Measurements from ENCODE around the gene EHD4.

Gene EHD4

DNA sequence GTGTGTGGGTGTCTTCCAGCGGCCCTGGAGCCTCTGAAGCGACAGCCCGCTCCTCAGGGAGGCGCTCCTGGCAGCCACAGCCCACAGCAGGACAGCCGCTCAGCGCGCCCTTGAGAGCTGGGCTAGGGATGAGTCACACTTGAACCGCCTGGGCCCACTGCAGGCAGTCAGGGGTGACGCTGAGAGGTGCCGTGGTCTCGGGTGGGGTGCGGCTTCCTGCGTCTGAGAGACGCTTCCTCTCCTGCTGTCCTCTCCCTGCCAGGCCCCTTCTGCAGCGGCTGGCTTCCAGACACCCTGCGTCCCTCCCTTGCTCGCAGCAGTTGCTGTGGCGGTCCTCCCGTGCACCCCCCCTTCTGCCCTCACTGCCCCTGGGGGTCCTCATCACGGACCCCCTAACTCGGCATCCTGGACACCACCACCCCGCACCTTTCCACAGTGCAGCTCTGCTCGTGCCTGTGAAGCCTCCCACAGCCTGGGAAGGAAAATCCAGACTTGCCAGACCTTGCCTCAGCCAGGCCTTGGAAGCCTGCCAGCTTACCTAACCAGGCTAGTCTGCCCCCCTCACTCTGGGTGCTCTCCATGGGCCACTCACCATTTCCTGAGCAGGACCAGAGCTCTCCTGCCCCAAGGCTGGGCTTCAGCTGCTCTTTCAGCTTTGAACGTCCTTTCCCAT lies 77.4 kb downstream of the EHD4 start:
- Histone ChIP-seq H3K9ac (ENCODE audit: low read depth, low read length) (no peak overlapping the region), H3K9me3 (ENCODE audit: control insufficient read depth, insufficient read depth, low read length) (no peaks in the 10 kb centered on the region), H3K4me1 (ENCODE audit: insufficient read depth, low read length) (peaks cover 11% of the 10 kb centered on the region; the same call in 1 of the 2 replicates), H3K36me3 (ENCODE audit: insufficient read depth, low read length) (no peaks in the 10 kb centered on the region)

DNA sequence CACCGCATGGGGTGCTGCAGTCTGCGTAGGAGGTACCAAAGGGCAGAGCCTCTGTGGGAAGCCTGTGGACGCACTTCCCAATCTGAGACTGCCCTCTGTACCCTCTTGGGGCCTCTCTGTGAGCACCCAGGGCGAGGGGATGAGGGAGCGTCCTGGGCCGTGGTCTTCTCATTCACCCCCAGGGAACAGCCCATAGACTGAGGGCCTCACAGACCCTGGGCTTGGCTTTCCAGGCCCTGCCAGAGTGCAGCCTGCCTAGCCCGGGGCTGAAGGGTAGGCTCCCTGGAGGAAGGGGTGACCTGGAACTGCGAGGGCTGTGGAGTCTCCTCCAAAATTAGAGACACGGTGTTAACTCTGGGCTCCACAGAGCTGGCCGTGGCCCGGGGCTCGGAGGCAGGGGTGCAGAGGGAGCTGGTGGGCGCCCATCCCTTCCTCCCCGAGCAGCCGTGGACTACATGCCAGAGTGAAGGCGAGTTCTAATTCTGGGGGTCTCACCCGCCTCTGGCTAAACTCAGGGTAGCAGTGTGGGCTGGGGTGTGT lies 78.0 kb downstream of the EHD4 start:
- Histone ChIP-seq H3K36me3 (ENCODE audit: insufficient read depth, low read length) (no peaks in the 10 kb centered on the region), H3K4me1 (ENCODE audit: insufficient read depth, low read length) (peaks cover 11% of the 10 kb centered on the region; the same call in 1 of the 2 replicates), H3K9ac (ENCODE audit: low read depth, low read length) (no peak overlapping the region), H3K9me3 (ENCODE audit: control insufficient read depth, insufficient read depth, low read length) (no peaks in the 10 kb centered on the region)

DNA sequence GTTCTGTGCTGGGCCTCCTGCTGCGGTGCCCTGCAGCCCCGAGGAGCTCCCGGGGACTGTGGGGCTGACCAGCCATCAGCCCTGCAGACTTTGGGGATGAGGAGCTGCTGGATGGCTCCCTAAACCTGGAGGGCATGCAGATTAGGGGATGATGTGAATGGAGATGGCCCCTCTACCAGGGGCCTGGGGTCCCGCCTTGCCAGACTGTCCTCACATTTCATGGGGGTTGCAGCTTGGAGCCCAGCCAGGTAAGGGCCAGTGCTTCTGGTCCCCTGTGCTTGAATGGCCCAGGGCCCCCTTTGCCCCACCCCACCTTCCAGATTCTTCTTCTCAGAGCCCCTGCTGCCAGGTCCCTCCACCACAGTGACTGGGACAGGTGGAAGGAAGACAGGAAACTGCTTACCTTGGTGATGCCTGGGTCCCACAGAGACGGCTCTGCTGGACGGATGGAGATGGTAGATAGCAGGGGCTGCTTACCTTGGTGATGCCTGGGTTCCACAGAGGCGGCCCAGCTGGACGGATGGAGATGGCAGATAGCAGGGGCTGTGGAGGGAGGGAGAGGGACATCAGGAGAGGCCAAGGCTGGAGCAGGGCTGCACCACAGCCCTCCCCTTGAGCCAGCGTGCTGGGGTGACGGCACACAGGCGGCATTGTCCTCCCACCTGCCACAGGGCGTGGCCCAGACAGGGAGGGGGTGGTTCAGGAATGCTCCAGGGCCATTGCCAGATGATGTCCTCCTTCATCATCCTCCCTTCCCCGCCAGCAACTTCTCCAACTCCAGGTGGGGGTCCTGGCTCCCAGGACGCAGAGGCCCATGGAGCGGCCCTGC lies 78.7 kb downstream of the EHD4 start, which contains the start of gene SPTBN5:
SPTBN5 (minus strand) TSS at position 632 of the 829 bp plus-strand sequence; CDS start at position 76, 556 bp downstream.
- no peak within 1 kb of the TSS for H3K9ac ChIP-seq (ENCODE audit: low read depth, low read length)
- H3K4me1 ChIP-seq (ENCODE audit: insufficient read depth, low read length) = peaks cover 11% of the 10 kb centered on the region; the same call in 1 of the 2 replicates
- H3K36me3 ChIP-seq (ENCODE audit: insufficient read depth, low read length) = no peaks in the 10 kb centered on the region
- no peaks in the 10 kb centered on the region for H3K9me3 ChIP-seq (ENCODE audit: control insufficient read depth, insufficient read depth, low read length)

DNA sequence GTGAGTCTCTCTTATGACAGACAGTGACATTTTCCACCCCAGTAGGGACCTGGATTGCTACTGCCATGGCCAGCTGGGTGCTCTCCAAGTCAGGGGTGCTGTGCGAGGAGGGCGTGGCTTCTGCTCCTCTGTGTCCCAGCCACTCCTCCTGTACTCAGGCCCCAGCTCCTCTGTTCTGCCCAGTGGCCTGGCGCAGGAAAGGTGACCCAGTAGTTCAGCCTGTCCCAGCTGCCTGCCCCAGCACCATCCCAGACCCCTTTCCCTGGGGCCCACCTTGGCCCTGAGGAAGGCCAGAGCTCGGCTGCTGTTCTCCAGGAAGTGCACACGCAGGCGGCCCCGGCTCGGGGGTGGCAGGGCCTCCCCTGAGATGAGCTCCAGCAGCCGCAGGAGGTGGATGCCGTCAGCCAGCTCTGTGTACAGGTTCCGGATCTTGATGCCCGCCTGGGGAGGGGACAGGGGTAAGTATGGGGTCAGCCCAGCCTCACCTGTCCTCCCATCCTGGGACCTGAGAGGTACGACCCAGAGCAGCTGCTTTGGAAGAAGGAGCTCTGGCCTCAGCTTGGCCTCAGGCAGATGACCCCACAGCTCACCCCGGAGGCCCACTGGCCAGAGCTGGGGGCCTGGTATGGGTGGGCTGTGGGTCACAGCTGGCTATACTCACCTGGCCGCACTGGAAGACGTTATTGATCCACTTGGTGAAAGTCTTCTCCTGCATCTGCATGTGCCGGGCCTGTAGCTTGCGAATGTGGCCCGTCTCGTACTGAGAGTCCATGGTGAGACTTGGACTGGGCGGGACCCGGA lies 79.5 kb downstream of the EHD4 start:
- Histone ChIP-seq H3K9me3 (ENCODE audit: control insufficient read depth, insufficient read depth, low read length) (no peaks in the 10 kb centered on the region), H3K9ac (ENCODE audit: low read depth, low read length) (no peak overlapping the region), H3K36me3 (ENCODE audit: insufficient read depth, low read length) (no peaks in the 10 kb centered on the region), H3K4me1 (ENCODE audit: insufficient read depth, low read length) (peaks cover 11% of the 10 kb centered on the region; the same call in 1 of the 2 replicates)

DNA sequence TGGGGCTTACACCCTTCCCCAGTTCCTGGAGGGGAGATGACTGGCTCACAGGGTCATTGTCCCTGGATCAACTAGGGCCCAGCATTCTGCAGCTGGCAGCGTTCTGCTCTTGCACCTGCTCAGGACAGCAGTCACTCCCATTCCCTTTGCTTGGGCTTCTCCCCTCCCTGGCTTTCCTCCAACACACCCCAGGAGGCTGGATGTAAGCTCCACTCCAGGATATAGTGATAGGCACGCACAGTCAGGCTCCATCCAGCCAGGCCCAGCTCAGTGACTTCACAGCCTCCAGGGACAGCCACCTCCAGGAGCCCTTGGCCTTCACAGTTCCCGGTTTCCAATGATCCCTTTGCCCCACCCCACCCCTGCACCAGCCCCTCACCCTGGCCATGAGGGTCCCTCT lies 80.4 kb downstream of the EHD4 start:
- Histone ChIP-seq H3K9ac (ENCODE audit: low read depth, low read length) (no peak overlapping the region), H3K36me3 (ENCODE audit: insufficient read depth, low read length) (no peaks in the 10 kb centered on the region), H3K9me3 (ENCODE audit: control insufficient read depth, insufficient read depth, low read length) (no peaks in the 10 kb centered on the region), H3K4me1 (ENCODE audit: insufficient read depth, low read length) (peaks cover 7% of the 10 kb centered on the region; the same call in 1 of the 2 replicates)

DNA sequence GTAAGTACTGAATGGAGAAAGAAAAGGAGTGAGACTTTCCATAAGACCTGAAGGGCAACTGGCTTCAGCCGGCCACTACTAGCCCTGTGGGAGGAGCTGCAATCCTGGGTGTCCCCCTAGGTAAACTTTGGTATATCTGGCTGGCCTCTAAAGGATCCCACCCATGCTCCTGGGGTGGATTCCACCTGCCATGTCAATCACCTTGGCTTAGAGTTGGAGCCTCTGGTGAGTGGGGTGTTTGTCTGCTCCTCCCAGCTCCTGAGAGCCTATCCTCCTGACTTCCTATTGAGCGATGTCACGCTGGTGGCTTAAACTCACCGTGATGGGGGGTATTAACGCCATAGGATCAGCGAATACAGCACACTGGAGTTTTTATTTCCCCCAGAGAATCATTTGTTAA lies 81.1 kb downstream of the EHD4 start:
- Histone ChIP-seq H3K36me3 (ENCODE audit: insufficient read depth, low read length) (no peaks in the 10 kb centered on the region), H3K9me3 (ENCODE audit: control insufficient read depth, insufficient read depth, low read length) (no peaks in the 10 kb centered on the region), H3K4me1 (ENCODE audit: insufficient read depth, low read length) (peaks cover 7% of the 10 kb centered on the region; the same call in 1 of the 2 replicates), H3K9ac (ENCODE audit: low read depth, low read length) (no peak overlapping the region)

DNA sequence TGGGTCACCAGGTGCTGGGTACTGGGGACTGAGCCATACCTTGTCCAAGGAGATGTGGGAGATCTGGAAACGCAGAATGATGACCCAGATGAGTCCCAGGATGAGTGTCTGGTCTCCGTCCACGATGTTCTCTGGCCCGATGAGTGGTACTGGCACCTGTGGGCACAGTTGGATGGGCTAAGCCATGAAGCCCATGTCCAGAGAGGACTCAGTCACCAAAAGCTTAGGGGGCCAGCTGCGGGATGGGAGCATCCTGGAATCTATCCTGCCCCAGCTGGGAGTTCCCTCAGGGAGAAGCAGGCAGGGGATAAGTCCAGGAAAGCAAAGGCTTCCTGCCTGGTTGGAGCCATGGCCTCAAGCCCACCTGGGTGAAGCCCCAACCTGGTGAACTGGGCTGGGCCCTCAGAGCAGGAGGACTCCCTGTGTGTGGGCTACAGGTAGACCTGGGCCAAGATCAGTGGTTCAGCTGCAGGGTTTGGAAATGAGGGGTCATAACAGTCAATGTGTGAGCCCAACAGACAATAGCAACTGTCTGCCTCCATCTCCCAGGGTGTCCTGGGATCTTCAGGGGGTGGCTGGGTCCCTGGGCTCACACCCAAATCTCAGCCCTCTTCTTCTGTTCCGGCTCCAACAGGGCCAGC lies 82.2 kb downstream of the EHD4 start:
- Histone ChIP-seq H3K9ac (ENCODE audit: low read depth, low read length) (no peak overlapping the region), H3K4me1 (ENCODE audit: insufficient read depth, low read length) (peaks cover 3% of the 10 kb centered on the region; the same call in 1 of the 2 replicates), H3K9me3 (ENCODE audit: control insufficient read depth, insufficient read depth, low read length) (no peaks in the 10 kb centered on the region), H3K36me3 (ENCODE audit: insufficient read depth, low read length) (no peaks in the 10 kb centered on the region)

DNA sequence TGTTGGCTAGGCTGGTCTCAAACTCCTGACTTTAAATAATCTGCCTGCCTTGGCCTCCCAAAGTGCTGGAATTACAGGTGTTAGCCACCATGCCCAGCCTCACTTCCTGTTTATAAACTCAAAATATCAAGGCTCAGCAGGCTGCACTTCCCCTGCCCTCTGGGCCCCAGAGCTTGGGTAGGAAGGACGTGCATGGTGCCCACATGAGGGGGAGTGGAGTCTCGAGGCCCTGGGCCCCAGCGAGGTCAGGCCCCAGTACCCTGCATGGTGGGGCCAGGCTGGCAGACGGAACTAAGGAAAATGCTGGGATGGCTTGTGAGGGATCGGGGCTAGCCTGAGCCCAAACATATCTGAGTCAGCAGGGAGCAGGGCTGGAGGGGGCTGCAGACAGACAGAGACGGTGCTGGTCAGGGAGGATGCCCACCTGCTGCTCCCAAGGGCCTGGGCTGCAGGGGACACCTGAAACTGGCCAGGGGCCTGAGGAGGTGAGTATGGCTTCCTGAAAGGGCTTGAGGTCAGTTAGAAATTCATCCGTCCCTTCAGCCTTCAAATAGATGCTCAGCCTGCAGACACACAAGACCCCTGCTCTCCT lies 83.6 kb downstream of the EHD4 start:
- Histone ChIP-seq H3K9ac (ENCODE audit: low read depth, low read length) (no peak overlapping the region), H3K4me1 (ENCODE audit: insufficient read depth, low read length) (0 out of 2 replicates have a peak, but pooled peaks cover 2% of the 10 kb centered on the region), H3K36me3 (ENCODE audit: insufficient read depth, low read length) (no peaks in the 10 kb centered on the region), H3K9me3 (ENCODE audit: control insufficient read depth, insufficient read depth, low read length) (no peaks in the 10 kb centered on the region)

DNA sequence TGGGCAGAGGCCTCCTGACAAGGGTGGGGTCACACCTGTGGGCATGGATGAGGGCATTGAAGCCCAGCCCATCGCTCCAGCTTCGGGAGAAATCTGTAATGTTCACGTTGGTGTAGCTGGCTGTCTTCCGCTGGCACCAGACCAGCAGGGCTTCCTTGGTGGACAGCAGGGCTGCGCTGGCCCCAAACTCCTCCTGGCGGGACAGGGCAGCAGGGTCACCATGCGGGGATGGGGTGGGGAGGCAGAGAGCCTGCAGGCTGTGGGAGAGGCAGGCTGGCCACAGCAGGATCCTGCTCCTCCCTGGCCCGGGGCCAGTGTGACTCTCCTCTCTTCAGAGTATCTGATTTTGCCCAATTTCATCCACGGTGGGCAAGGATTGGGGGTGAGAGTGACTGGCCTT lies 84.5 kb downstream of the EHD4 start:
- Histone ChIP-seq H3K9ac (ENCODE audit: low read depth, low read length) (no peak overlapping the region), H3K9me3 (ENCODE audit: control insufficient read depth, insufficient read depth, low read length) (no peaks in the 10 kb centered on the region), H3K4me1 (ENCODE audit: insufficient read depth, low read length) (peaks cover 3% of the 10 kb centered on the region; the same call in 1 of the 2 replicates), H3K36me3 (ENCODE audit: insufficient read depth, low read length) (no peaks in the 10 kb centered on the region)

DNA sequence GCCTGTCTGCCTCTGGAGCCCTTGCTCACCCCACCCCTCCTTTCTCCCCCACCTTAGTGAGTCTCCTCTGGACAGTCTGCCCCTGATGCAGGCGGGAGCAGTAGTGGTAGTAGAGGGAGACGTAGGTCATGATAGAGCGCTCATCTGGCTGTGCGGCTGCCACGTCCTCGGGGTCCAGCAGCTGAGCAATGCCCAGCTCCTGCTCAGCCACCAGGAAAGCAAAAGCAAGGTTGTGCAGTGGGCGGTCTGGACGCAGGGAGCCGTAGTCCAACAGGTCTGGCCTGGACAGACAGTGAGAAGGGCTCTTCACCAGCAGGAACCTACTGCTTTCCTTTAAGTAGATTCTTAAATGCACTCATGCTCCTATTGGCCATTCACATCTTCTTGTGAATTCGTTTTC lies 85.2 kb downstream of the EHD4 start:
- H3K36me3 ChIP-seq (ENCODE audit: insufficient read depth, low read length) = no peaks in the 10 kb centered on the region
- no peak overlapping the region for H3K9ac ChIP-seq (ENCODE audit: low read depth, low read length)
- no peaks in the 10 kb centered on the region for H3K9me3 ChIP-seq (ENCODE audit: control insufficient read depth, insufficient read depth, low read length)
- peaks cover 6% of the 10 kb centered on the region; the same call in 1 of the 2 replicates for H3K4me1 ChIP-seq (ENCODE audit: insufficient read depth, low read length)

DNA sequence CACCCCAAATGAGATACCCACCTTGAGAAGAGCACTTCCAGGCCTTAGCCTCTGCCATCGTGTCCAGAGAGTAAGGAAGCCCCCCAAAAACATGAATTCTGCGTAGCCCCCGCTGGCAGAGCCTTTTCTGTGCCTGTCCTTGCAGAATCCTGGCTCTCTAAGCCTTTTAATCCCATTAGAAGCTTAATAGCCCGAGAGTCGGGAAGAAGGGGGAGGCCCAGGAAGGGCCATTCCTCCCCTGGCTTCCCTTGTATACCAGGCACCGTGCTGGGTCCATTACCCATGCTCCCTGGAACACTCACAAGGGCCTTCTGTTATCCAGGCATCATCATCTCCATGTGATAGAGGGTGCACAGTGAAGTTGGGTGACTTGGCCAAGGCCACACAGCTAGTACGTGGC lies 85.6 kb downstream of the EHD4 start:
- H3K36me3 ChIP-seq (ENCODE audit: insufficient read depth, low read length) = no peaks in the 10 kb centered on the region
- no peak overlapping the region for H3K9ac ChIP-seq (ENCODE audit: low read depth, low read length)
- no peaks in the 10 kb centered on the region for H3K9me3 ChIP-seq (ENCODE audit: control insufficient read depth, insufficient read depth, low read length)
- peaks cover 6% of the 10 kb centered on the region; the same call in 1 of the 2 replicates for H3K4me1 ChIP-seq (ENCODE audit: insufficient read depth, low read length)

DNA sequence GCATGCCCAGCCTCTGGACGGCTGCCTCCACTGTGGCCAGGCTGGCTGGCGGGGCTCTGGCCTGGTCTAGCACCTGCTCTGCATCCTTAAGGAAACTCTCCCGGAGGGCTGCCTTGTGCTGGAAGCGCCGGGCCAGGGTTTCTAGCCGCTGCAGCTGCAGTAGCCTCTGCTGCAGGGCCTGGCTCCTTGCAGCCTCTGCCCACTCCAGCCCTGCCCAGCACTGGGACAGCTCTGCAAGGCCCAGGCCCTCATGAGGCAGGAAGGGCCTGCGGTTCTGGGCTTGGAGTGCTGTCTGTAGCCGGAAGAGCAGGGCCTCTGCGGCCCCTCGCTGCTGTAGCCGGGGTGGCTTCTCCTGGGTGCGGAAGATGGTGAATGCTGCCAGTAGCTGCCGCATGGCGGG lies 86.5 kb downstream of the EHD4 start:
- Histone ChIP-seq H3K4me1 (ENCODE audit: insufficient read depth, low read length) (peaks cover 3% of the 10 kb centered on the region; the same call in 1 of the 2 replicates), H3K9ac (ENCODE audit: low read depth, low read length) (no peak overlapping the region), H3K9me3 (ENCODE audit: control insufficient read depth, insufficient read depth, low read length) (no peaks in the 10 kb centered on the region), H3K36me3 (ENCODE audit: insufficient read depth, low read length) (no peaks in the 10 kb centered on the region)

DNA sequence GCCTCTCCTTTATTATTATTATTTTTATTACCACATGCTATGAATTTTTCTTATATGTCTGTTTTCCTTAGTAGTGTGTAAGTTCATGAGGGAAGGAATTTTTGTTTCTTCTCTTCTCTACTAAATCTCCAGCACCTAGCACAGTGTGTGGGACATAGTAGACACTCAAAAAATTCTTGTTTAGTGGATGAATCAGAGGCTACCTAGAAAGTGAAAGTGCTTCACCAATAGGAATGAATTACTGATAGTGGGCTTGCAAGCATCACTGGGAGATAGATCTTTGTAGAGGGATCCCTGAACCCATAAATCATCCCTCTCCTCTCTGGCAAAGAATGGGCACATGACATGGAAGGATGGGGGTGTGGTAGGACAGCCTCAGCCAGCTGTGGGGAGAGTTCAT lies 87.0 kb downstream of the EHD4 start:
- Histone ChIP-seq H3K9me3 (ENCODE audit: control insufficient read depth, insufficient read depth, low read length) (no peaks in the 10 kb centered on the region), H3K4me1 (ENCODE audit: insufficient read depth, low read length) (peaks cover 3% of the 10 kb centered on the region; the same call in 1 of the 2 replicates), H3K36me3 (ENCODE audit: insufficient read depth, low read length) (no peaks in the 10 kb centered on the region), H3K9ac (ENCODE audit: low read depth, low read length) (no peak overlapping the region)
